Thyroid gland (tissue), 4 donors: ENCODE results near the gene GRIK4.

Experiments used
- CTCF ChIP-seq, 6 experiments: fragments of 200-600 bp in 3 of 6; fragments of 450-650 bp in 3 of 6; sonication (generic) in 3 of 6; IDR thresholded peaks; one replicate each; pipeline ENCODE4 v1.5.1; 2016 to 2019; ENCODE audit warnings: antibody characterized with exemption in 6 of 6, mild to moderate bottlenecking in 2 of 6, inconsistent platforms in 1 of 6, moderate library complexity in 1 of 6
- POLR2A ChIP-seq, 2 donors: fragments of 450-650 bp; IDR thresholded peaks; one replicate each; pipeline ENCODE4 v1.6.1; 2017; ENCODE audit warnings: antibody characterized with exemption in 2 of 2, mild to moderate bottlenecking in 2 of 2, moderate library complexity in 1 of 2

GRCh38 chr11:120537996-120538395 lies 26.4 kb downstream of the GRIK4 start:
- TF ChIP-seq POLR2A (IDR thresholded peaks at IDR 0.05) (no peak), CTCF (IDR thresholded peaks at IDR 0.05) (no peak)
